Stimulated activated memory B cell treated with anti-CD40 and anti-IgM and Interleukin-4, amounts not matched to agents 10 μg/mL and 1 μg/mL and 100 μg/mL, for 72 hours (primary cell): ENCODE data around the gene SOAT2.
"Not testable (repeated sequence)": the region's sequence is repeated elsewhere in the genome, so short reads cannot be mapped to it uniquely, and the experiment has no call there.

Experiments used
- ATAC-seq: fragments of 150-1000 bp; cut with Tn5 transposase; 2 replicates; pipeline ENCODE4 v1.10.0; 2021
- H3K27ac Mint-ChIP-seq: one replicate; pipeline ENCODE4 v1.8.0; 2022; ENCODE audit warnings: mild to moderate bottlenecking, mixed read lengths
- H3K27me3 Mint-ChIP-seq: one replicate; pipeline ENCODE4 v1.8.0; 2022; ENCODE audit warnings: mixed read lengths
- H3K36me3 Mint-ChIP-seq: one replicate; pipeline ENCODE4 v1.8.0; 2022; ENCODE audit warnings: mixed read lengths
- H3K4me1 Mint-ChIP-seq: one replicate; pipeline ENCODE4 v1.8.0; 2022; ENCODE audit warnings: mixed read lengths
- H3K4me3 Mint-ChIP-seq: one replicate; pipeline ENCODE4 v1.8.0; 2022; ENCODE audit warnings: mild to moderate bottlenecking, moderate library complexity, mixed read lengths
- H3K9me3 Mint-ChIP-seq: one replicate; pipeline ENCODE4 v1.8.0; 2022; ENCODE audit warnings: mixed read lengths

SOAT2 gene

DNA sequence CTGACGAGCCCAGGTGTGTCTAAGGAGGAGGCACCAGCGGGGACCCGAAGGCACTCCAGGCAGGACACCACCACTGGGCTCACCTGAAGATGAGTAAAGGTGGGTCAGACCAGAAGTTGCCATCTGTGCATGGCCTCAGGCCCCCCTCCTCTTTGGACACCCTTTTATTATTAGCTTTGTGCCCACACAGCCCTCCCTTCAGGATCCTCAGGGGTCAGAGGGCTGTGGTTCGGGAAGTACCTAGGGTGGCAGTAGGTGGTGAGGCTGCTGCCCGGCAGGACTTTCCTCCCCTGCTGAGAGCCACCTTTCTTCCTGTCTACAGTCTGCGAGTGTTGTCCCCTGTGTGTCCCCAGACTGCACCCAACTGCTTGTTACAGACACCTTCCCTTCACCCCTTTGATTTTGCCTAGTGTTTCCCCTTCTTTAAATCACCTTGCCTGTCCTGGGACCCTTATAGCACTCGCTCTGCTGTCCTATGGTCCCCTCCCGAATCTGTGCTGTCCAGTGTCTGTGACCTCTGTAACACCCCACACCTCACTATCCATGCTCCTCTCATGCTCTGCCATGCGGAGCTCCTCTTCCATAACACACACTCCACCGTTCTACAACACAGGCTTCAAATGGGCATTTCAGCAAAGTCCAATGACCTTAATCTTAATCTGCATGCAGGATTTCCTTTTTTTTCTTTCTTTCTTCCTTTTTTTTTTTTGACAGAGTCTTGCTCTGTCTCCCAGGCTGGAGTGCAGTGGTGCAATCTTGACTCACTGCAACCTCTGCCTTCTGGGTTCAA lies 25.7 kb downstream of the SOAT2 start:
- Mint-ChIP-seq H3K9me3 (no peaks in the 10 kb centered on the region), H3K36me3 (no peaks in the 10 kb centered on the region), H3K4me1 (peaks cover 19% of the 10 kb centered on the region), H3K27me3 (peaks cover 40% of the 10 kb centered on the region), H3K4me3 (no peak overlapping the region), H3K27ac (no peak overlapping the region)
- no peak for ATAC-seq

DNA sequence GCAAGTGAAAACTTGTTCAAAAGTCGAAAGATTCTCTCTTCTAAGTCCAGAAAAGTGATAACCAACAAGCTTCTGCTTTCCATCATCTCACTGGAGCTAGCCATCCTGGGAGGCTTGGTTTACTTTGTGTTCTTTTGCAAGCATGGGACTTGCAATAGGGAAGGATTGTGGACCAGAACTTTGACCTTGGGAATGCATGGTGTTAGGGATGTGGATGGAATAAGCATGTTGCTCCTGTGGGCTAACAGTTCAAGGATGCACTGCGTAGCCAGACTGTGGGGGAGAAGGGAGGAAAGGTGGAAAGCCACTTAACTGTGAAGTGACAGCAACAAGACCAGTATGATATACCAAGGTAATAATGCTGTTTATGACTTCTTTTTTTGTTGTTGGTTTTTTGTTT lies 28.6 kb downstream of the SOAT2 start:
- Mint-ChIP-seq H3K4me1 (peaks cover 19% of the 10 kb centered on the region), H3K27ac (no peak overlapping the region), H3K27me3 (peaks cover 33% of the 10 kb centered on the region), H3K9me3 (no peaks in the 10 kb centered on the region), H3K36me3 (no peaks in the 10 kb centered on the region), H3K4me3 (no peak overlapping the region)
- no peak for ATAC-seq

GRCh38 chr12:53133722-53134121 lies 30.4 kb downstream of the SOAT2 start:
- Mint-ChIP-seq H3K36me3 (no peaks in the 10 kb centered on the region), H3K27ac (no peak overlapping the region), H3K9me3 (peaks cover 2% of the 10 kb centered on the region), H3K27me3 (peaks cover 31% of the 10 kb centered on the region), H3K4me3 (no peak overlapping the region), H3K4me1 (peaks cover 13% of the 10 kb centered on the region)
- ATAC-seq: no peak

DNA sequence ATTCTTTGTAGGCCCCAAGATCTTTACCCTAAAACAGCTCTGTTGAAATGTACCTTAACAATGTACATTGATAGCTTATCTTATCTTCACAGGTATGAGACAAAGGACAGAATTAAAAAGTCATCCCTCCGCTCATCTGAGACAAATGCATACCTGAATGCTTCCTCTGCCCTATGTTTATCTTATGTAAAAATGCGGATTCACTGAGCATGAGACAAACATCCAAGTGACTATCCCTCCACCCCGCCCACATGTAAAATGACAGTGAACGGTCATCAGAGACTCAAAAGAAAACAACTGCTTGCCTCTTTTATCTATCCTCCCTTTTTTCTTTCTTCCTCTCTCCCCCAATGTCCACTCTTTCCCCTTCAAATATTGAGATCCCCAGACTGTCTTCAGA lies 40.1 kb downstream of the SOAT2 start:
- Mint-ChIP-seq H3K27ac (no peak overlapping the region), H3K4me3 (no peak overlapping the region), H3K36me3 (no peaks in the 10 kb centered on the region), H3K9me3 (no peaks in the 10 kb centered on the region), H3K27me3 (peaks cover 10% of the 10 kb centered on the region), H3K4me1 (no peaks in the 10 kb centered on the region)
- ATAC-seq: no peak

- no peak for ATAC-seq
- H3K27ac Mint-ChIP-seq: no peak overlapping the region
- H3K4me3 Mint-ChIP-seq: no peak overlapping the region
- H3K4me1 Mint-ChIP-seq: no peaks in the 10 kb centered on the region
- no peaks in the 10 kb centered on the region for H3K27me3 Mint-ChIP-seq
- H3K36me3 Mint-ChIP-seq: no peaks in the 10 kb centered on the region
- no peaks in the 10 kb centered on the region for H3K9me3 Mint-ChIP-seq
Observed at GRCh38 chr12:53145383-53146260, 42.3 kb downstream of the SOAT2 start.

- no peak for ATAC-seq
- Mint-ChIP-seq H3K4me1 (no peaks in the 10 kb centered on the region), H3K27me3 (no peaks in the 10 kb centered on the region), H3K27ac (no peak overlapping the region), H3K4me3 (no peak overlapping the region), H3K36me3 (no peaks in the 10 kb centered on the region), H3K9me3 (no peaks in the 10 kb centered on the region)
Observed at GRCh38 chr12:53147181-53147580, 43.9 kb downstream of the SOAT2 start.

DNA sequence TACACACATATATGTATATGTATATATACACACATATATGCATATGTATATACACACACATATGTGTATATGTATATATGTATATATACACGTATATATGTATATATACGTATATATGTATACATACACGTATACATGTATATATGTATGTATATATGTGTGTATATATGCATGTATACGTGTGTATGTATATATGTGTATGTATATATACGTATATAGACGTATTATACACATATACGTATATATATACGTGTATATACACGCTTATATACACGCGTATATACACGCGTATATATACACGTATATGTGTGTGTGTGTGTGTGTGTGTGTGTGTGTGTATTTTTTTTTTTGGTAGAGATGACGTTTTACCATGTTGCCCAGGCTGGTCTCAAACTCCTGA lies 44.4 kb downstream of the SOAT2 start:
- H3K9me3 Mint-ChIP-seq: no peaks in the 10 kb centered on the region
- H3K4me1 Mint-ChIP-seq: no peaks in the 10 kb centered on the region
- H3K4me3 Mint-ChIP-seq: no peak overlapping the region
- H3K27ac Mint-ChIP-seq: no peak overlapping the region
- H3K27me3 Mint-ChIP-seq: no peaks in the 10 kb centered on the region
- no peak for ATAC-seq
- no peaks in the 10 kb centered on the region for H3K36me3 Mint-ChIP-seq

GRCh38 chr12:53151039-53151438 lies 47.8 kb downstream of the SOAT2 start:
- Mint-ChIP-seq H3K4me3 (no peak overlapping the region), H3K9me3 (no peaks in the 10 kb centered on the region), H3K36me3 (no peaks in the 10 kb centered on the region), H3K4me1 (no peaks in the 10 kb centered on the region), H3K27ac (no peak overlapping the region), H3K27me3 (no peaks in the 10 kb centered on the region)
- ATAC-seq: no peak

DNA sequence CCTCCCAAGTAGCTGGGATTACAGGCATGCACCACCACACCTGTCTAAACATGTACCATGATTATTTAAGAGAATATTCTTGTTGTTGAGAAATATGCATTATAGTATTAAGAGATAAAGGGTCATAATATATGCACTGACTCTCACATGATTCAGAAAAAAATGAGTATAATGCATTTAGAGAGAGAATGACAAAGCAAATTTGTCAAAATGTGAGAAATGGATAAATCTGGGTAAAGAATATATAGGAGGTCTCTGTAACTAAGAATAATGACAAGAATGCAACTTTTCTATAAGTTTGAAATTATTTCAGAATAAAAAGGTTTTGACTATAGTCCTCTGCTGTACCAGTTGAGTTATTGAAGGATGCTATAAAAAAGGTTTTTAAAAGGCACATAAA lies 49.1 kb downstream of the SOAT2 start:
- Mint-ChIP-seq H3K36me3 (no peaks in the 10 kb centered on the region), H3K4me3 (no peak overlapping the region), H3K27me3 (no peaks in the 10 kb centered on the region), H3K4me1 (no peaks in the 10 kb centered on the region), H3K9me3 (no peaks in the 10 kb centered on the region), H3K27ac (no peak overlapping the region)
- ATAC-seq: no peak

DNA sequence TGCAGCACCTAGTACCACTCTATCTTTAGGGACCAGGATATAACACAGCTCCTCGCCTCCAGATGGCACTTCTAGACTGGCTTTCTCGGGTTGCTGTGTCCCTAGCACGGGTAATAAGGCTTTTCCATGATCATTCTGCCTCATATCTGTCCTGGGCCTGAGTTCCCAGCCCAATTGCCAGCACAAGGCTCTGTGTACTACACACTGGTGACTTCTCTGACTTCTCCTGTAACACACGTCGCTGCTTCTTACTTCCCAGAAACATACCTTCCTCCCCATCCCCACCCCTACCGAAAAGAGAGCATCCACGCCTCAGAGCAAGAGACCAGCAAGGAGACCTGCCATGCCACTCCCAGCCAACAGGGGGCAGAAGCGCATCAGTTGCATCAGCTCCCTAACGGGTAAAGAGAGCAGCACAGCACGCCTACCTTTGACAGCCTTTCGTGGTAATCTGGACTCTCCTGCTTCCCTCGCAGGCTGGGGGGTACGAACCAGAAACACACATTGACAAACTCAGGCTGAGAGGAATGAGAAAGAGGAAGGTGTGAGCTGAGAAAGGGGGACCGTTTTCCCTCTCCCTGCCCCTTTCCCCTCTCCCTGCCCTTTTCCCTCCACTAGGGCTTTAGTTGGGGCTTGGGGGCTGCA lies 56.0 kb downstream of the SOAT2 start:
- H3K36me3 Mint-ChIP-seq: no peaks in the 10 kb centered on the region
- H3K27ac Mint-ChIP-seq: peak overlapping the region; percentile 73
- H3K9me3 Mint-ChIP-seq: no peaks in the 10 kb centered on the region
- ATAC-seq: peak; percentile 95
- H3K4me3 Mint-ChIP-seq: no peak overlapping the region
- peaks cover 9% of the 10 kb centered on the region for H3K4me1 Mint-ChIP-seq
- H3K27me3 Mint-ChIP-seq: no peaks in the 10 kb centered on the region

DNA sequence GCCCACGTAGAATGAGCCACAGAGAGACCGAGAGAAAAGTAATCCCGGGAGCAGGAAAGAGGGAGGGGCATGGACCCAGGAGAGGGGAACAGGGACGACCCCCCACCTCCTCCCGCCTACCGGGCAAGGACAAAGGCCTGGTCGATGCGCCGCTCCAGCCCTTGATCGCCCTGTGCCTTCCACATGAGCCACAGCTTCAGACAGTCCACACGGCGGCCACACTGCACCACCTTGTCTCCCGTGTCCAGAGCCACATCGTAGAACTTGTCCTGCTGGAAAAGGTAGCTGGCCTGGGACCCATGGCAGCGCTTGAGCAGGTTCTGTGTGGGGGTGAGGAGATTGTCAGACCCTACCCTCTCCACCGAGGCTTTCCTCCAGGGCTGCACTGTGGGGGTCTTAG lies 56.7 kb downstream of the SOAT2 start:
- H3K4me3 Mint-ChIP-seq: no peak overlapping the region
- no peak for ATAC-seq
- H3K9me3 Mint-ChIP-seq: no peaks in the 10 kb centered on the region
- peaks cover 9% of the 10 kb centered on the region for H3K4me1 Mint-ChIP-seq
- H3K27ac Mint-ChIP-seq: peak overlapping the region; percentile 73
- no peaks in the 10 kb centered on the region for H3K27me3 Mint-ChIP-seq
- no peaks in the 10 kb centered on the region for H3K36me3 Mint-ChIP-seq

DNA sequence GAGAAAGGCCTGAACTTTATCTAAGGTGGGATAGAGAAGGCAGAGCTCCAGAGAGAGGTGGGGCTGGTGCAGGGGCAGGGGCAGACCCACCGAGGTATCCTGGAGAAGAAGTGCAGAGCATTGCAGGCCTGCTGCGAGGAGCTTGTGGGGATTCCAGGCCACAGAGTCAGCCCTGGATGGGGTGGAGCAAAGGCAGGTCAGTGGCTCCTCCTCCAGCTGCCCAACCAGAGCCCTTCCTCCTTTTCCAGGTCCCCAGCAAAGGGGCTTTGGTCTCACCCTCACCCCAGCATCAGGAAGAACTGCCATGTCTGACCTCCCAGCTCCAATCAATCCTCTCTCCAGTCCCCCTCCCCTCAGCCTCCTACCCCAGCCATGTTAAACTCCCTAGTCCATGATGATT lies 57.4 kb downstream of the SOAT2 start:
- Mint-ChIP-seq H3K4me3 (no peak overlapping the region), H3K9me3 (no peaks in the 10 kb centered on the region), H3K27ac (no peak overlapping the region), H3K4me1 (peaks cover 9% of the 10 kb centered on the region), H3K27me3 (no peaks in the 10 kb centered on the region), H3K36me3 (no peaks in the 10 kb centered on the region)
- no peak for ATAC-seq

DNA sequence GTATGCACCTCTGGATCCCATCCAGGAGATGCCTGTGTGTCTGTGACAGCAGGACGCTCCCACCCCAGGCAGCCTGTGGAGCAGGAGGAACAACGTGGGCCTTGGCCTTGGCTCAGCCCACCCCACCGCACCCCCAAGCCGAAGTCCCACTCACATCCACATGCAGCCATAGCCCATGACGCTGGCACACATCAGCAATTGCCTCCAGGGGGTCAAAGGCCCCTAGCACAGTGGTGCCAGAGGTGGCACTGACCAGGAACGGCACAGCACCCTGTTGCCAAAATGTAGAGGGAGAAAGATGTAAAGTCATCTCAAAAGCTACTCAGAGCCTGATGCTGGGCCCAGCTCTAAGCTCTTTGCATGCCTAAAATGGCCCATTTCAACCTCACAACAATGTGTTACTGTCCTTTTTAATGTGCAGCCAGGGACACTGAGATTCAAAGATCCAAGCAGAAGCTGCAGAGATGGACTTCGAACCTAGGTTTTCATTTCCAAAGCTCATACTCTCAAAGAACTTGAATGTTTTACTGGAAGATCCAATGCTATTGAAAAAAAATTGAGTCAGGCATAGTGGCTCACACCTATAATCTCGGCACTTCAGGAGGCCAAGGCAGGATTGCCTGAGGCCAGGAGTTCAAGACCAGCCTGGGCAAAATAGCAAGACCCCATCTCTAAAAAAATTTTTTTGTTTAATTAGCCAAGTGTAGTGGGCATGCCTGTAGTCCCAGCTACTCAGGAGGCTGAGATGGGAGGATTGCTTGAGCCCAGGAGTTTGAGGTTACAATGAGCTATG lies 58.0 kb downstream of the SOAT2 start:
- Mint-ChIP-seq H3K27me3 (no peaks in the 10 kb centered on the region), H3K4me1 (peaks cover 9% of the 10 kb centered on the region), H3K36me3 (no peaks in the 10 kb centered on the region), H3K9me3 (no peaks in the 10 kb centered on the region), H3K27ac (no peak overlapping the region), H3K4me3 (no peak overlapping the region)
- no peak for ATAC-seq

DNA sequence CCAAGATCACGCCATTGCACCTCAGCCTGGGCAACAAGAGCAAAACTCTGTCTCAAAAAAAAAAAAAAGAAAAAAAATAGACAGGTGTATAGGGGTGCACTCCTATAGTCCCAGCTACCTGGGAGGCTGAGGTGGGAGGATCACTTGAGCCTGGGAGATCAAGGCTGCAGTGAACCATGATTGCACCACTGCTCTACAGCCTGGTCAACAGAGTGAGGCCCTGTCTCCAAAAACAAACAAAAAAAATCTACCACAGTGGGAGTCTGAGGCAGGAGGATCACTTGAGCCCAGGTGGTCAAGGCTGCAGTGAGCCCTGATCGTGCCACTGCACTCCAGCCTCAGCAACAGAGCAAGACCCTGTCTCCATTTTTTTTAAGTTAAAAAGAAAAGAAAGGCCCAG lies 59.7 kb downstream of the SOAT2 start:
- H3K36me3 Mint-ChIP-seq, H3K9me3 Mint-ChIP-seq, H3K4me1 Mint-ChIP-seq, H3K4me3 Mint-ChIP-seq, H3K27ac Mint-ChIP-seq, H3K27me3 Mint-ChIP-seq, ATAC-seq: not testable (repeated sequence)

DNA sequence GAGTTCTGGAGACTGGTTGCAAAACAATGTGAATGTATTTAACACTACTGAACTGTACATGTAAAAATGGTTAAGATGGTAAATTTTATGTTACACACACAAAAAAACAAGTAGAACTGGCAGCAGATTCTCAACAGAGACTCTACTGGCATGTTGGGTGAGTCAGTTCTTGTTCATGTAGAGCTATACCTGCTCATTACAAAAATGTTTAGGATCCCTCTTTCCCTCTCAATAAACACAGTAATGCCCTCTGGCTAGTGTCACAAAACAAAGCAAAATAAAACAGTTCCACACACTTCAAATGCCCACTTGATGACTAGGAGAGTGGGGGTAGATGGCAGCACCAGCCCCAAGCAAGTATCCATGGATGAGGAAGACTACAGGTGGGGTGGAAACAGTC lies 63.6 kb downstream of the SOAT2 start:
- Mint-ChIP-seq H3K4me1 (no peaks in the 10 kb centered on the region), H3K27ac (no peak overlapping the region), H3K36me3 (peaks cover 17% of the 10 kb centered on the region), H3K27me3 (no peaks in the 10 kb centered on the region), H3K9me3 (no peaks in the 10 kb centered on the region), H3K4me3 (no peak overlapping the region)
- ATAC-seq: no peak
